HG02759 (cell line): ENCODE results near the gene TH.
"Not testable (repeated sequence)": the region's sequence is repeated elsewhere in the genome, so short reads cannot be mapped to it uniquely, and the experiment has no call there.

Experiments used
- ATAC-seq: cut with Tn5 transposase; IDR thresholded peaks from one replicate; pipeline ENCODE4 v1.9.1; 2021; ENCODE audit warnings: mild to moderate bottlenecking, moderate library complexity; ENCODE audit not compliant: unreplicated experiment

TH gene

GRCh38 chr11:2132246-2132645 lies 39.4 kb downstream of the TH start:
- ATAC-seq = no peak

GRCh38 chr11:2131371-2132236 lies 40.0 kb downstream of the TH start:
- ATAC-seq = no peak

- no peak for ATAC-seq
Observed at GRCh38 chr11:2130881-2131352, 40.7 kb downstream of the TH start.

- no peak for ATAC-seq
Observed at GRCh38 chr11:2129699-2130366, 41.8 kb downstream of the TH start.

- ATAC-seq = no peak
Observed at GRCh38 chr11:2129308-2129698, 42.3 kb downstream of the TH start.

GRCh38 chr11:2128511-2129307 lies 42.9 kb downstream of the TH start:
- ATAC-seq = no peak

GRCh38 chr11:2128130-2128510 lies 43.5 kb downstream of the TH start:
- ATAC-seq = no peak

GRCh38 chr11:2127482-2128129 lies 44.0 kb downstream of the TH start:
- no peak for ATAC-seq

GRCh38 chr11:2126520-2127085 lies 45.0 kb downstream of the TH start:
- no peak for ATAC-seq

GRCh38 chr11:2124736-2125484 lies 46.7 kb downstream of the TH start:
- ATAC-seq = not testable (repeated sequence)

GRCh38 chr11:2123628-2123960 lies 48.0 kb downstream of the TH start:
- no peak for ATAC-seq

GRCh38 chr11:2122907-2123627 lies 48.5 kb downstream of the TH start:
- ATAC-seq = no peak

GRCh38 chr11:2122222-2122906 lies 49.3 kb downstream of the TH start:
- ATAC-seq = no peak

GRCh38 chr11:2121227-2122130 lies 50.1 kb downstream of the TH start:
- ATAC-seq = no peak

GRCh38 chr11:2120359-2121100 lies 51.1 kb downstream of the TH start:
- ATAC-seq = no peak

GRCh38 chr11:2118677-2119076 lies 52.9 kb downstream of the TH start:
- ATAC-seq = no peak

- ATAC-seq = no peak
Observed at GRCh38 chr11:2116680-2117079, 54.9 kb downstream of the TH start.
